ENCODE data around the gene MAP4K1.
"Not testable (repeated sequence)": the region's sequence is repeated elsewhere in the genome, so short reads cannot be mapped to it uniquely, and the experiment has no call there.

Gene MAP4K1

GRCh38 chr19:38640368-38640767 lies 22.6 kb upstream of the MAP4K1 start:
- DNase-seq (ENCODE audit: low spot score), result no peak

DNA sequence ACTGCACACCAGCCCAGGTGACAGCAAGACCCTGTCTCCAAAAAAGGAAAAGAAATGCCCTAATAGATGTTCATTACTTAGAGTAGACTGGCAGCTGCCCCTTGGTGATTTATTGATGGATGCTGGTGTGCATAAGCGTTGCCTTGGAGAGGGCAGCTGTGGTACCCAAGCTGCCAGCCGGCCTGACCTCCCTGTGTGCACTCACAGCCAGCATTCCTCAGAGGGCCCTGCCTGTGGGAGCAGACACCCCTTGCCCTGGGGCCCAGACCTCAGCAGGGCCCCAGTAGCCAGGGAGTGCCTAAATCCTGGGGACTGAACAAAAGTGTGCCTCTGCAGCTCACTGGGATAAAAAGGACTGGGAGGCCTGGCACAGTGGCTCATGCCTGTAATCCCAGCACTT lies 21.9 kb upstream of the MAP4K1 start:
- no peak for DNase-seq (ENCODE audit: low spot score)
- no peak for TF ChIP-seq CTCF (IDR thresholded peaks at IDR 0.05; ENCODE audit: extremely low read depth, missing control alignments)

More at GRCh38 chr19:38640368-38640767, 22.6 kb upstream of the MAP4K1 start:
- TF ChIP-seq CTCF (IDR thresholded peaks at IDR 0.05; ENCODE audit: extremely low read depth, missing control alignments), result no peak

- DNase-seq (ENCODE audit: low spot score), result no peak
- no peak for TF ChIP-seq CTCF (IDR thresholded peaks at IDR 0.05; ENCODE audit: extremely low read depth, missing control alignments)
Measured at GRCh38 chr19:38638461-38638860, 20.7 kb upstream of the MAP4K1 start.

GRCh38 chr19:38635483-38636399 lies 18.0 kb upstream of the MAP4K1 start:
- no peak for TF ChIP-seq CTCF (IDR thresholded peaks at IDR 0.05; ENCODE audit: extremely low read depth, missing control alignments)
- no peak for DNase-seq (ENCODE audit: low spot score)

- peak; percentile 71 for TF ChIP-seq CTCF (IDR thresholded peaks at IDR 0.05; ENCODE audit: extremely low read depth, missing control alignments)
- DNase-seq (ENCODE audit: low spot score), result peak; percentile 72
Measured at GRCh38 chr19:38634757-38635482, 17.2 kb upstream of the MAP4K1 start.

GRCh38 chr19:38632476-38633213 lies 14.9 kb upstream of the MAP4K1 start:
- TF ChIP-seq CTCF (IDR thresholded peaks at IDR 0.05; ENCODE audit: extremely low read depth, missing control alignments), result no peak

DNA sequence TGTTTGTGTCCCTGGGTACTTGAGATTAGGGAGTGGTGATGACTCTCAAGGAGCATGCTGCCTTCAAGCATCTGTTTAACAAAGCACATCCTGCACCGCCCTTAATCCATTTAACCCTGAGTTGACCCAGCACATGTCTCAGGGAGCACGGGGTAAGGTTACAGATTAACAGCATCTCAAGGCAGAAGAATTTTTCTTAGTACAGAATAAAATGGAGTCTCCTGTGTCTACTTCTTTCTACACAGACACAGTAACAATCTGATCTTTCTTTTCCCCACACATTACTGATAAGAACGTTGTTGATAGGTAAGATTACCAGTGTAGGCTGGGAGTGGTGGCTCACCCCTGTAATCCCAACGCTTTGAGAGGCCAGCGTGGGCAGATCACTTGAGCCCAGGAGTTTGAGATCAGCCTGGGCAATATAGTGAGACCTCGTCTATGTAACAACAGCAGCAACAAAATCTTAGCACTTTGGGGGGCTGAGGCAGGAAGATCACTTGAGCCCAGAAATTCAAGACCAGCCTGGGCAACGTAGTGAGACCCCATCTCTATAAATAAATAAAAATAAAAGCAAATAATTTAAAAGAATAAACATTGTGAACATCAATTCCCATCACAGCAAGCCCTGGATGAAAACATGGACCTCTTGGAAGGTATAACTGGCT lies 14.2 kb upstream of the MAP4K1 start:
- not testable (repeated sequence) for DNase-seq (ENCODE audit: low spot score)

More at GRCh38 chr19:38632476-38633213, 14.9 kb upstream of the MAP4K1 start:
- no peak for DNase-seq (ENCODE audit: low spot score)

GRCh38 chr19:38631301-38631700 lies 13.5 kb upstream of the MAP4K1 start:
- DNase-seq (ENCODE audit: low spot score), result not testable (repeated sequence)

Data from GM20000 (cell line).